Vagina (tissue), 2 donors: Measurements from ENCODE around the gene S100A1. TPM values are rescaled to one million over a fixed set of nuclear protein-coding genes. Genes with fewer than 3 reads are reported as not detected.
"Not testable (repeated sequence)": the region's sequence is repeated elsewhere in the genome, so short reads cannot be mapped to it uniquely, and the experiment has no call there.

Source experiments
- DNase-seq, 2 donors: peaks; one replicate each; pipeline ENCODE4 v3.0.0-alpha.2; 2017; ENCODE audit errors: extremely low spot score in 2 of 2
- H3K27ac ChIP-seq: fragments of 200-600 bp; sonication (generic); one replicate; pipeline ENCODE4 v1.5.1; 2019
- H3K27me3 ChIP-seq: fragments of 200-600 bp; sonication (generic); one replicate; pipeline ENCODE4 v1.5.1; 2019
- H3K36me3 ChIP-seq, 2 donors: fragments of 200-600 bp; sonication (generic); one replicate each; pipeline ENCODE4 v1.5.1; 2017 to 2019
- H3K4me1 ChIP-seq: fragments of 200-600 bp; sonication (generic); one replicate; pipeline ENCODE4 v1.5.1; 2019
- H3K4me3 ChIP-seq, 2 donors: fragments of 200-600 bp; sonication (generic); 1 replicate in 1 of 2; 2 replicates in 1 of 2; pipeline ENCODE4 v1.5.1; 2016 to 2019
- H3K9me3 ChIP-seq: fragments of 200-600 bp; sonication (generic); one replicate; pipeline ENCODE4 v1.5.1; 2019
- POLR2A ChIP-seq, 2 donors: fragments of 450-650 bp; IDR thresholded peaks; one replicate each; pipeline ENCODE4 v1.6.1; 2017; ENCODE audit warnings: antibody characterized with exemption in 2 of 2, mild to moderate bottlenecking in 2 of 2, moderate library complexity in 2 of 2
- POLR2AphosphoS5 ChIP-seq, 2 donors: sonication (generic); formaldehyde crosslinking; IDR thresholded peaks; one replicate each; pipeline ENCODE4 v1.9.0; 2017; ENCODE audit warnings: antibody characterized with exemption in 2 of 2, mild to moderate bottlenecking in 2 of 2, low read depth in 1 of 2; ENCODE audit not compliant: insufficient read depth in 1 of 2
- intact Hi-C: fragments of 100-400 bp; cut with DNase I; formaldehyde crosslinking; loops from one replicate; pipeline ENCODE4 v1.15.1; 2023
- total RNA-seq: library from RNA; depleted of rRNA; stranded (reverse); fragments of >200 nt; gene quantifications from one replicate; pipeline ENCODE4 v1.2.3, GENCODE V29; 2016
- TF ChIP-seq, protein P1 (sequence below), 3 experiments: fragments of 450-650 bp in 2 of 3; fragments of 200-600 bp in 1 of 3; sonication (generic) in 1 of 3; IDR thresholded peaks; one replicate each; pipeline ENCODE4 v1.5.1; 2017 to 2019; ENCODE audit warnings: antibody characterized with exemption in 3 of 3, mild to moderate bottlenecking in 2 of 3, moderate library complexity in 2 of 3

The S100A1 gene
- total RNA-seq, result not detected

DNA sequence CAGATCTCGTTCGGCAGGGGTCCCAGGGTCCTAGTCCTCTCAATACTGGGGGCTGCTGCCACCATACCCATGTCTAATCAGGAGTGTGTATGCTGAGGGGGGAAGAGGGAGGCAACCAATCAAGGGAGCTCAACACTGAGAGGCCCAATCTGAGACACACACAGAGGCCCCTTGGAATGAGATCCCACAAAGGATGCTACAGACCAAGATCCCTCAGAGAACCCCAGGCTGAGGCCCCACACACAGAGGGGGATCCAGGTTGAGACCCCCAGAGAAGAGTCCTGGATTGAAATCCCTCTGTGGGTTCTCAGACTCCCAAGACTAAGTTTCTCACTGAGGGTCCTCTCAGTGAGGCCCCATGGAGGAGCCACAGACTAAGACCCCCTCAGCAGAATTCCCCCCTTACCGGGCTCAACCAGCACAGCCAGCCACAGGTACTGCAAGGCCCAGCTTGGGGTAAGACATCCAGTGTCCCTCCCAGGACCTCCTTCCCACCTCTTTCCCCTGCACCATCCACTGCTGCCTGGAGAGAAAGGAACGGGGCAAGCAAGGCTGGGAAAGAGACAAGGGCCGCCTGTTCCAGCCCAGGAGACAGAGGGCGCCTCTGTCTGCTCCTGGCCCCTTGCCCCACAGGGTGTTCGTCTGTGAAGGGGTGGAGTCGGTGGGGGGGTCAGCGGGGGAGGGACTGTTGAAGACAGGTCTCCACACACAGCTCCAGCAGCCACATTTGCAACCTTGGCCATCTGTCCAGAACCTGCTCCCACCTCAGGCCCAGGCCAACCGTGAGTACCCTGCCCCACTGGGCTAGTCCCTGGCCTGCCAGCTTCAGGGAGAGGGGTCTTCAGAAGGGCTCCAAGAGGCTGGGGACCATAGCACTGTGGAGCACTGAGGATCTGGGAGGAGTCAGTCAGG is at the start of gene S100A1:
TSS of gene S100A1 (plus strand) at position 720 of the 912 bp plus-strand sequence. CDS start 2,088 bp downstream, outside the sequence.
- H3K36me3 ChIP-seq, result no peaks in the 10 kb centered on the region
- DNase-seq, result no peak
- H3K9me3 ChIP-seq, result no peaks in the 10 kb centered on the region
- peak within 1 kb of the TSS; percentile 48 to 68 for H3K4me3 ChIP-seq
- peak within 1 kb of the TSS; percentile 95 for H3K27ac ChIP-seq
- H3K4me1 ChIP-seq, result peaks cover 41% of the 10 kb centered on the region
- TF ChIP-seq POLR2AphosphoS5 (IDR thresholded peaks at IDR 0.05; ENCODE audit: insufficient read depth in 1 of 2, low read depth in 1 of 2), result no peak
- no peak for TF ChIP-seq POLR2A (IDR thresholded peaks at IDR 0.05)
- TF ChIP-seq, protein P1, sequence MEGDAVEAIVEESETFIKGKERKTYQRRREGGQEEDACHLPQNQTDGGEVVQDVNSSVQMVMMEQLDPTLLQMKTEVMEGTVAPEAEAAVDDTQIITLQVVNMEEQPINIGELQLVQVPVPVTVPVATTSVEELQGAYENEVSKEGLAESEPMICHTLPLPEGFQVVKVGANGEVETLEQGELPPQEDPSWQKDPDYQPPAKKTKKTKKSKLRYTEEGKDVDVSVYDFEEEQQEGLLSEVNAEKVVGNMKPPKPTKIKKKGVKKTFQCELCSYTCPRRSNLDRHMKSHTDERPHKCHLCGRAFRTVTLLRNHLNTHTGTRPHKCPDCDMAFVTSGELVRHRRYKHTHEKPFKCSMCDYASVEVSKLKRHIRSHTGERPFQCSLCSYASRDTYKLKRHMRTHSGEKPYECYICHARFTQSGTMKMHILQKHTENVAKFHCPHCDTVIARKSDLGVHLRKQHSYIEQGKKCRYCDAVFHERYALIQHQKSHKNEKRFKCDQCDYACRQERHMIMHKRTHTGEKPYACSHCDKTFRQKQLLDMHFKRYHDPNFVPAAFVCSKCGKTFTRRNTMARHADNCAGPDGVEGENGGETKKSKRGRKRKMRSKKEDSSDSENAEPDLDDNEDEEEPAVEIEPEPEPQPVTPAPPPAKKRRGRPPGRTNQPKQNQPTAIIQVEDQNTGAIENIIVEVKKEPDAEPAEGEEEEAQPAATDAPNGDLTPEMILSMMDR (IDR thresholded peaks at IDR 0.05), result no peak
- intact Hi-C loops, result loop anchor here (5.0 kb wide), 1 partner anchor 96 kb away; no protein-coding TSS in a partner anchor
- no peaks in the 10 kb centered on the region for H3K27me3 ChIP-seq

DNA sequence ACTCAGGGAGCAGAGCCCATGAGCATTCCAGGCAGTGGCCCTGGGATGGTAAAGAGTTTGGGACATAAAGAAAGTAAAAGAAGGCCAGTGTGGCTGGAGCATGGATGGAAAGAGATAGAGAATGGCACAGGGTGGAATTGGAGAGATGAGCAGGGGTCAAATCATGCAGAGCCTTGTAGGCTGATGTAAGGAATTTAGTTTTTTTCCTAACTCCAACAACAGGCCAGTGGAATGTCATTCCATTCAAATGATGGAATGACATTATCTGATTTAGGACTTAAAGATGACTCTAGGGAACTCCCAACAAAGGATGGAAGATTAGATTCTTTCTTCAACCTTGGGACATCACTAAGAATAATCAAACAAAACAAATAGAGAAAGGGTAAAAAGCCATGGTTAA is 49.7 kb upstream of the S100A1 start:
- Histone ChIP-seq H3K4me1 (peaks cover 15% of the 10 kb centered on the region), H3K27me3 (no peaks in the 10 kb centered on the region), H3K9me3 (no peaks in the 10 kb centered on the region), H3K4me3 (no peak overlapping the region), H3K27ac (no peak overlapping the region), H3K36me3 (no peaks in the 10 kb centered on the region)
- intact Hi-C loops, result no loop called here
- no peak for DNase-seq
- TF ChIP-seq, protein P1 (IDR thresholded peaks at IDR 0.05), result no peak
- TF ChIP-seq POLR2AphosphoS5 (IDR thresholded peaks at IDR 0.05; ENCODE audit: insufficient read depth in 1 of 2, low read depth in 1 of 2) (no peak), POLR2A (IDR thresholded peaks at IDR 0.05) (no peak)

DNA sequence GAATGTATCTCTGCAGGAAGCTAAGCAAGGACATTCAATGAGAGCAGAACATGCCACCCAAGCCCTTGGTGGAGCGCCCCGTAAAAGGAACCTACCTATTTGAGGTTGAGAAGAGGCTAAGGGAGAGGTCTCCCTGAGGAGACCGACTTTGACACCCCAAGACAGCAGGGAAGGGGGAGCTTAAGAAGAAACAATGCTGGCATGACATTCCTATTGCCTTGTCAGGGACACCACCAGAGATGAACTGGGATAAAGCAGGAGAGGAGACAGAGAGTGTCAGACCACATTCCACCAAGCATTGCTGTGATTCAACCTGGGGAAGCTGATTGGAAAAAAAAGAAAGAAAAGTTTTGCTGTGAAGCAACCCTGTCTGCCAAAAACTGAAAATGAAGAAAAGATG is 49.3 kb upstream of the S100A1 start:
- Histone ChIP-seq H3K4me1 (peaks cover 12% of the 10 kb centered on the region), H3K36me3 (no peaks in the 10 kb centered on the region), H3K27ac (no peak overlapping the region), H3K4me3 (no peak overlapping the region), H3K9me3 (no peaks in the 10 kb centered on the region), H3K27me3 (no peaks in the 10 kb centered on the region)
- no peak for DNase-seq
- TF ChIP-seq, protein P1 (IDR thresholded peaks at IDR 0.05), result no peak
- TF ChIP-seq POLR2AphosphoS5 (IDR thresholded peaks at IDR 0.05; ENCODE audit: insufficient read depth in 1 of 2, low read depth in 1 of 2) (no peak), POLR2A (IDR thresholded peaks at IDR 0.05) (no peak)
- intact Hi-C loops, result no loop called here

DNA sequence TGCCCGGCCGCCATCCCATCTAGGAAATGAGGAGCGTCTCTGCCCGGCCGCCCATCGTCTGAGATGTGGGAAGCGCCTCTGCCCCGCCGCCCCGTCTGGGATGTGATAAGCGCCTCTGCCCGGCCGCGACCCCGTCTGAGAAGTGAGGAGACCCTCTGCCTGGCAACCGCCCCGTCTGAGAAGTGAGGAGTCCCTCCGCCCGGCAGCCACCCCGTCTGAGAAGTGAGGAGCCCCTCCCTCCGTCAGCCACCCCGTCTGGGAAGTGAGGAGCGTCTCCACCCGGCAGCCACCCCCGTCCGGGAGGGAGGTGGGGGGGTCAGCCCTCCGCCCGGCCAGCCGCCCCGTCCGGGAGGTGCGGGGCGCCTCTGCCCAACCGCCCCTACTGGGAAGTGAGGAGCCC is 45.4 kb upstream of the S100A1 start:
- H3K9me3 ChIP-seq, H3K36me3 ChIP-seq, H3K27me3 ChIP-seq, intact Hi-C loops, DNase-seq, H3K27ac ChIP-seq, H3K4me1 ChIP-seq, H3K4me3 ChIP-seq: not testable (repeated sequence)

DNA sequence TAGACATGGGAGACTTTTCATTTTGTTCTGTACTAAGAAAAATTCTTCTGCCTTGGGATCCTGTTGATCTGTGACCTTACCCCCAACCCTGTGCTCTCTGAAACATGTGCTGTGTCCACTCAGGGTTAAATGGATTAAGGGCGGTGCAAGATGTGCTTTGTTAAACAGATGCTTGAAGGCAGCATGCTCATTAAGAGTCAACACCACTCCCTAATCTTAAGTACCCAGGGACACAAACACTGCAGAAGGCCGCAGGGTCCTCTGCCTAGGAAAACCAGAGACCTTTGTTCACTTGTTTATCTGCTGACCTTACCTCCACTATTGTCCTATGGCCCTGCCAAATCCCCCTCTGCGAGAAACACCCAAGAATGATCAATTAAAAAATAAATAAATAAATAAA is 44.7 kb upstream of the S100A1 start:
- intact Hi-C loops, H3K27me3 ChIP-seq, H3K9me3 ChIP-seq, DNase-seq, H3K4me1 ChIP-seq, H3K36me3 ChIP-seq, H3K27ac ChIP-seq, H3K4me3 ChIP-seq: not testable (repeated sequence)

DNA sequence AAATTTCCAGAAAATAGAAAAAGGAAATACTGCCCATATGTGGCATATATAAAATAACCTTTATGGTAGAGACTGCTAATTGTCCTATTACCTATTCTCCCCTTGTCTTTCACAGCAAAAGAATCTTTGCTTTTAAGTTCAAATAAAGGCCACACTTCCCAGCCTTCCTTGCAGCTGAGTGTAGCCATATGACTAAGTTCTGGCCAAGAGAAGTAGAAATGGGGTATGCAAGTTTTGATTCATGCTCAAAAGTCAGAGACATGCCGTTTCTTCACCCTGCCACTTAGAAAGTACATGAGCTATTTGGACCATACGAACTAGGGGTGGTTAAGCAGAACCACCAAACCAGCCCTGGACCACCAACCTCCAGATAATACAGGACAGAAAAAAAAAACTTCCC is 44.3 kb upstream of the S100A1 start:
- Histone ChIP-seq H3K4me3 (no peak overlapping the region), H3K27me3 (no peaks in the 10 kb centered on the region), H3K36me3 (no peaks in the 10 kb centered on the region), H3K9me3 (no peaks in the 10 kb centered on the region), H3K4me1 (no peaks in the 10 kb centered on the region), H3K27ac (no peak overlapping the region)
- TF ChIP-seq POLR2AphosphoS5 (IDR thresholded peaks at IDR 0.05; ENCODE audit: insufficient read depth in 1 of 2, low read depth in 1 of 2) (no peak), POLR2A (IDR thresholded peaks at IDR 0.05) (no peak)
- TF ChIP-seq, protein P1 (IDR thresholded peaks at IDR 0.05), result no peak
- intact Hi-C loops, result no loop called here
- no peak for DNase-seq
